T-cell (primary cell): ENCODE data around the gene AIP. TPM values are rescaled to one million over a fixed set of nuclear protein-coding genes. Genes with fewer than 3 reads are reported as not detected.

ENCODE experiments used
- ATAC-seq, 4 experiments: fragments of 200-7000 bp in 3 of 4; fragments of 150-1000 bp in 1 of 4; cut with Tn5 transposase; replicated peaks in 1 of 4; 1 replicate in 3 of 4; 2 replicates in 1 of 4; pipeline ENCODE4 v1.10.0; 2021; ENCODE audit warnings: moderate library complexity in 3 of 4, mild to moderate bottlenecking in 2 of 4, moderate number of reproducible peaks in 1 of 4
- CTCF ChIA-PET, 2 donors: fragments of 300-600 bp; sonication (Branson Sonifier 250); formaldehyde crosslinking; loops; one replicate each; lab custom pipeline; 2022; ENCODE audit warnings: antibody characterized with exemption in 2 of 2; lab: Charles Lee
- POLR2A ChIA-PET, 2 donors: fragments of 300-600 bp; sonication (Branson Sonifier 250); formaldehyde crosslinking; loops; one replicate each; lab custom pipeline; 2022; ENCODE audit warnings: antibody characterized with exemption in 2 of 2; lab: Charles Lee
- DNase-seq, 35 experiments: peaks; one replicate each; pipeline versions ENCODE4 v3.0.0 to v3.0.0-alpha.2; 2013 to 2023
- H3K27ac ChIP-seq: one replicate; pipeline ENCODE4 v1.5.1; 2013; ENCODE audit warnings: low read length
- H3K27me3 ChIP-seq, 2 experiments: replicated peaks in 1 of 2; 1 replicate in 1 of 2; 2 replicates in 1 of 2; pipeline versions ENCODE4 v1.6.1 to v1.7.0; 2013; ENCODE audit warnings: low read length in 1 of 2, mixed read lengths in 1 of 2; ENCODE audit not compliant: control insufficient read depth in 2 of 2, insufficient read depth in 2 of 2; ENCODE audit errors: extremely low read depth in 1 of 2
- H3K36me3 ChIP-seq, 2 donors: 1 replicate in 1 of 2; 2 replicates in 1 of 2; pipeline versions ENCODE4 v1.6.1 to v1.7.0; 2013; ENCODE audit warnings: low read length in 1 of 2; ENCODE audit not compliant: control insufficient read depth in 2 of 2, insufficient read depth in 1 of 2; ENCODE audit errors: extremely low read depth in 1 of 2
- H3K4me1 ChIP-seq, 2 experiments: 1 replicate in 1 of 2; 2 replicates in 1 of 2; pipeline versions ENCODE4 v1.6.1 to v1.7.0; 2013; ENCODE audit warnings: low read length in 2 of 2, mixed read lengths in 1 of 2; ENCODE audit not compliant: insufficient read depth in 2 of 2, control insufficient read depth in 1 of 2; ENCODE audit errors: extremely low read depth in 1 of 2
- H3K4me3 ChIP-seq, 2 donors: 1 replicate in 1 of 2; 2 replicates in 1 of 2; pipeline versions ENCODE4 v1.5.1 to v1.7.0; 2013; ENCODE audit warnings: mild to moderate bottlenecking in 2 of 2, low read length in 1 of 2, moderate library complexity in 1 of 2; ENCODE audit not compliant: control insufficient read depth in 1 of 2; ENCODE audit errors: extremely low read depth in 1 of 2
- H3K9me3 ChIP-seq: 2 replicates; pipeline ENCODE4 v1.7.0; 2013
- H3K27ac Mint-ChIP-seq, 2 donors: one replicate each; pipeline ENCODE4 v1.8.0; 2020 to 2021; ENCODE audit warnings: mild to moderate bottlenecking in 2 of 2, mixed read lengths in 2 of 2
- H3K27me3 Mint-ChIP-seq, 2 donors: one replicate each; pipeline ENCODE4 v1.8.0; 2021 to 2022; ENCODE audit warnings: mixed read lengths in 2 of 2
- H3K36me3 Mint-ChIP-seq: one replicate; pipeline ENCODE4 v1.8.0; 2021; ENCODE audit warnings: mixed read lengths
- H3K4me1 Mint-ChIP-seq, 3 donors: one replicate each; pipeline ENCODE4 v1.8.0; 2020 to 2022; ENCODE audit warnings: mixed read lengths in 3 of 3, mild to moderate bottlenecking in 1 of 3
- H3K4me3 Mint-ChIP-seq, 3 donors: one replicate each; pipeline ENCODE4 v1.8.0; 2020 to 2022; ENCODE audit warnings: mild to moderate bottlenecking in 3 of 3, mixed read lengths in 3 of 3, moderate library complexity in 3 of 3
- H3K9me3 Mint-ChIP-seq, 3 donors: one replicate each; pipeline ENCODE4 v1.8.0; 2020 to 2022; ENCODE audit warnings: mixed read lengths in 3 of 3
- WGBS: methylation state at CpG from one replicate; pipeline ENCODE4 v1.1.5; 2013; ENCODE audit warnings: missing lambda C conversion rate; ENCODE audit not compliant: insufficient coverage; 5-methylcytosine and 5-hydroxymethylcytosine counted together
- total RNA-seq, 35 experiments: library from RNA in 6 of 35; stranded (reverse) in 6 of 35; fragments of 120-200 nt in 1 of 35; gene quantifications; one replicate each; pipeline versions ENCODE4 v1.2.1 to v1.2.4 and lab custom pipeline; 2013 to 2026

Gene AIP
- total RNA-seq, 5 donors from 2014 or later (not counting 1 experiment from before 2014, with no cell fraction given), result 114 to 168 (median 154) TPM

DNA sequence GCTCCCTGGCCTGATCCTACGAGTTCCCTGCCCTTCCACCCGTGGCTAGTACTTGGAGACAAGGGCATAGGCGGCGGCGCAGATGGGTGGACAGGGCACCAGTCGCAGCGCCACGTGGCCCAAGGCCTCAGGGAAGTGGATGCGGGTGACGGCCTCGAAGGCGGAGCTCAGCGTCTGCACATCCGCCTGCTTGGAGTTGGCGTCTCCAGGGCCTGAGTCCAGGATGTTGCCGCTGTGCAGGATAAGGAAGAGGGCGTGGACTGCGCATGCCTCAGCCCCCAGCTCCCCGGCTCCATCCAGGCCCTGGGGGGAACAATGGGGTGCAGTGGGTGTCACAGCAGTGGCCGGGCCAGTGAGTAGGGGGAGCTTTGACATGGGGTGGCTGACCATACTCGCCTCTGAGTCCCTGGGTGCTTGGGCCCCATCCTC lies 15.7 kb downstream of the AIP start:
- peaks cover 19% of the 10 kb centered on the region in 3 donors for H3K4me1 Mint-ChIP-seq
- POLR2A ChIA-PET, result no interaction called here
- 96% methylated on average over 18 of the region's 21 CpGs for WGBS
- Histone ChIP-seq H3K4me1 (peaks cover 2 to 25% of the 10 kb centered on the region in 2 experiments), H3K36me3 (peaks cover 38 to 90% of the 10 kb centered on the region in 2 donors), H3K4me3 (no peak overlapping the region), H3K27me3 (no peaks in the 10 kb centered on the region), H3K27ac (no peak overlapping the region), H3K9me3 (no peaks in the 10 kb centered on the region)
- peaks cover 21% of the 10 kb centered on the region for H3K36me3 Mint-ChIP-seq
- H3K27me3 Mint-ChIP-seq, result no peaks in the 10 kb centered on the region
- ATAC-seq, result no peak
- peak overlapping the region in 1 of 2 donors; percentile 39 for H3K27ac Mint-ChIP-seq
- CTCF ChIA-PET, result no interaction called here
- no peaks in the 10 kb centered on the region for H3K9me3 Mint-ChIP-seq
- no peak overlapping the region for H3K4me3 Mint-ChIP-seq
- DNase-seq, result no peak

DNA sequence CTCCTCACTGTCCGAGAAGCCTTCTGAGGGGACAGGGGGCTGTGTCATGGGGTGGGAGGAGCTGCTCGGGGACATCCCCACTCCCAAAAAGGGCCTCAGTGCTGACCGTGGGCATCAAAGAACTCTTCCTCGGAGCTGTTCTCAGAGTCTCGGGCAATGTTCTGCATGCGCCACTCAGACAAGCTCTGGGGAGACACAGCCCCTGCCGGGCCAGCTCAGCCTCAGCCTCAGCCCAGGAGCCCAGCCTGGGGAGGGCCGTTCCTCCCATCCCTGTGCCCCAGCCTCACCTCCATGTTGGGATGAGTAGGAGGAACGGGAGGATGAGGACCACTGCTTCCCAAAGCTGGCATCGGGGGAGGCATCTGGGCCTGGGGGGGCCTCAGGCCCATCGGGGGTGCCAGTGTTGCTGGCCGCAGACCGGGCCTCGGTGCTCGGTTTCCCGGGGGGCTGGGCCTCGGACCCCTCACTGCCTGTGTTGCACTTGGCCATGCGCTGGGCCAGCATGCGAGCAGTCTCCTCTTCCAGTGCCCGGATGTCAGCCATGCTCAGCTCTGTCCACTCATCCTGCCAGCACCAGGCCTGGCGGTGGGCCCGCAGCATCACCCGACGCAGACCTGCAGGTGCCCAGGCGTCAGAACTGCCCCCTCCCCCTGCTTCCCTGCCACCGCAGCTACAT lies 17.1 kb downstream of the AIP start:
- ChIA-PET POLR2A (interaction anchor here in 1 of 2 donors (0.6 kb wide), 1 partner anchor 155 kb away, joined by 3 read pairs; no protein-coding TSS in a partner anchor), CTCF (no interaction called here)
- 92% methylated on average over 18 of the region's 26 CpGs for WGBS
- Histone ChIP-seq H3K9me3 (no peaks in the 10 kb centered on the region), H3K27me3 (no peaks in the 10 kb centered on the region), H3K27ac (no peak overlapping the region), H3K36me3 (peaks cover 32 to 77% of the 10 kb centered on the region in 2 donors), H3K4me1 (peaks cover 2 to 34% of the 10 kb centered on the region in 2 experiments), H3K4me3 (no peak overlapping the region)
- no peaks in the 10 kb centered on the region for H3K9me3 Mint-ChIP-seq
- peaks cover 19 to 24% (median 21%) of the 10 kb centered on the region in 3 donors for H3K4me1 Mint-ChIP-seq
- ATAC-seq (no peak), DNase-seq (no peak)
- H3K27me3 Mint-ChIP-seq, result no peaks in the 10 kb centered on the region
- H3K4me3 Mint-ChIP-seq, result no peak overlapping the region
- H3K36me3 Mint-ChIP-seq, result peaks cover 21% of the 10 kb centered on the region
- no peak overlapping the region for H3K27ac Mint-ChIP-seq

DNA sequence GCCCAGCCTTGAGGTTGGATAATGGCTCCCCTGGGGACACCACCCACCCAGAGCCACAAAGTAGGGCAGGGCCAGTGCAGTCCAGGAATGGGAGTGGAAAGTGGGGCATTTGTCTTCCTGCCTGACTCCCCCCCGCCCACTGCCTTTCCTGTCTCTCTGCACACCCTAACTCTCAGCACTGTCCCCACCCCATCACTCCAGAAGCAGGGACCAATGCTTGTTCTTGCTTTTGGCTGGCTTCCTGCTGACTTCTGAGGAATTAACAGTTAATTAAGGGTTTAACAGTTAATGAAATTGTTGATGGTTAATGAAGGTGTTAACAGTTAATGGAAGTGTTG lies 17.6 kb downstream of the AIP start:
- H3K27me3 ChIP-seq, result no peaks in the 10 kb centered on the region
- Mint-ChIP-seq H3K36me3 (peaks cover 21% of the 10 kb centered on the region), H3K4me3 (no peak overlapping the region), H3K9me3 (no peaks in the 10 kb centered on the region), H3K27me3 (no peaks in the 10 kb centered on the region), H3K27ac (peak overlapping the region; percentile 57 to 80), H3K4me1 (peaks cover 20 to 25% (median 23%) of the 10 kb centered on the region in 3 donors)
- ATAC-seq, result no peak
- no peak for DNase-seq
- no peaks in the 10 kb centered on the region for H3K9me3 ChIP-seq
- no peak overlapping the region for H3K27ac ChIP-seq
- H3K36me3 ChIP-seq, result peaks cover 29 to 72% of the 10 kb centered on the region in 2 donors
- WGBS, result no CpG with 5 or more reads among the region's 1 CpG
- ChIA-PET CTCF (no interaction called here), POLR2A (no interaction called here)
- H3K4me1 ChIP-seq, result peaks cover 4 to 33% of the 10 kb centered on the region in 2 experiments
- no peak overlapping the region for H3K4me3 ChIP-seq

DNA sequence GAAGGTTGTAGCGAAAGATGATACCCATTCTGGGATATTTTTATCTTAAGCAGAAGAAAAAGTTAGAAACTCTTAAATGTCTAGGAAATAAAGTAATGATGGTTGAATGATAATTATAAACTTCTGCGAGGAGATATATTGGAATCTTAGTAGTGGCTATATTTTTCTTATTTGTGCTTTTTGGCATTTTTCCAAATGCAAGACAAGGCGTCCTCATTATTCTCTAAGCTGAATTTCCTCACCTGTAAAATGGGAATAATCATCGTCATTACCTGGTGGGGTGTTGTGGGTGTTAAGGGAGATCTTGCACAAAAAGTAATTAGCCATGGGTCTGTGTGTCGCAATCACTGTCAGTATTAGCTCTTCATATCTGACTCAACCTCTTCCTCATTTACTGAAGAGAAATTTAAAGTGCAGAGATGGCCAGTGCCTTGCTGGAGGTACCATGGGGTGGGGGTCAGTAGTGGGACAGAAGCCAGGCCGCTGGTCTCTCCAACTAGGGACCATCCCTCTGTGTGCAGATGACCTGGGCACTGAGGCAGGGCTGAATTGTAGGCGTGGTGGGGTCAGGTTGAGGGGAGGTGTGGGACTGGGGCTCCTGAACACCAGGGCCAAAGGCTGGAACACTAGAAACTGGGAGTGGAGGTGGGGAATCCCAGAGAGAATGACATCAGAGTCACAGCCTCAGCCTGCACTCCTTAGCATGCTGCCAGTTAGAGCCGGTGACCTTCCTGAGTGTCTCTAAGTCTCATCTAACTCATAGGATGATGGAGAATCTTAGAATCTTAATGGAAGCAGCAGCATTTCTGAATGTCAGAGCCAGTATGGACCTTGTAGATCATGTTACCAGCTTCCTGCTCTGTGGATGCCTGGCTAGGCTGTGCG lies 18.2 kb downstream of the AIP start:
- Mint-ChIP-seq H3K27ac (peak overlapping the region; percentile 57 to 80), H3K4me3 (peak overlapping the region in 1 of 3 donors; percentile 39), H3K27me3 (no peaks in the 10 kb centered on the region), H3K9me3 (no peaks in the 10 kb centered on the region), H3K4me1 (peaks cover 27 to 31% (median 29%) of the 10 kb centered on the region in 3 donors), H3K36me3 (peaks cover 19% of the 10 kb centered on the region)
- Histone ChIP-seq H3K4me1 (peaks cover 6 to 40% of the 10 kb centered on the region in 2 experiments), H3K36me3 (peaks cover 23 to 66% of the 10 kb centered on the region in 2 donors), H3K27me3 (no peaks in the 10 kb centered on the region), H3K27ac (no peak overlapping the region), H3K4me3 (no peak overlapping the region), H3K9me3 (no peaks in the 10 kb centered on the region)
- ChIA-PET POLR2A (no interaction called here), CTCF (no interaction called here)
- DNase-seq (no peak), ATAC-seq (no peak)
- 100% methylated on average over 4 of the region's 9 CpGs for WGBS

GRCh38 chr11:67501854-67502253 lies 19.0 kb downstream of the AIP start:
- H3K4me3 ChIP-seq, result no peak overlapping the region
- H3K9me3 Mint-ChIP-seq, result no peaks in the 10 kb centered on the region
- H3K27me3 Mint-ChIP-seq, result no peaks in the 10 kb centered on the region
- ChIA-PET POLR2A (no interaction called here), CTCF (no interaction called here)
- 96% methylated on average over 17 of the region's 18 CpGs for WGBS
- H3K36me3 ChIP-seq, result peaks cover 18 to 65% of the 10 kb centered on the region in 2 donors
- H3K36me3 Mint-ChIP-seq, result peaks cover 20% of the 10 kb centered on the region
- H3K27me3 ChIP-seq, result no peaks in the 10 kb centered on the region
- H3K4me3 Mint-ChIP-seq, result no peak overlapping the region
- peaks cover 34 to 39% (median 37%) of the 10 kb centered on the region in 3 donors for H3K4me1 Mint-ChIP-seq
- ATAC-seq, result no peak
- no peak for DNase-seq
- no peak overlapping the region for H3K27ac Mint-ChIP-seq
- H3K27ac ChIP-seq, result no peak overlapping the region
- H3K9me3 ChIP-seq, result no peaks in the 10 kb centered on the region
- peaks cover 10 to 47% of the 10 kb centered on the region in 2 experiments for H3K4me1 ChIP-seq

DNA sequence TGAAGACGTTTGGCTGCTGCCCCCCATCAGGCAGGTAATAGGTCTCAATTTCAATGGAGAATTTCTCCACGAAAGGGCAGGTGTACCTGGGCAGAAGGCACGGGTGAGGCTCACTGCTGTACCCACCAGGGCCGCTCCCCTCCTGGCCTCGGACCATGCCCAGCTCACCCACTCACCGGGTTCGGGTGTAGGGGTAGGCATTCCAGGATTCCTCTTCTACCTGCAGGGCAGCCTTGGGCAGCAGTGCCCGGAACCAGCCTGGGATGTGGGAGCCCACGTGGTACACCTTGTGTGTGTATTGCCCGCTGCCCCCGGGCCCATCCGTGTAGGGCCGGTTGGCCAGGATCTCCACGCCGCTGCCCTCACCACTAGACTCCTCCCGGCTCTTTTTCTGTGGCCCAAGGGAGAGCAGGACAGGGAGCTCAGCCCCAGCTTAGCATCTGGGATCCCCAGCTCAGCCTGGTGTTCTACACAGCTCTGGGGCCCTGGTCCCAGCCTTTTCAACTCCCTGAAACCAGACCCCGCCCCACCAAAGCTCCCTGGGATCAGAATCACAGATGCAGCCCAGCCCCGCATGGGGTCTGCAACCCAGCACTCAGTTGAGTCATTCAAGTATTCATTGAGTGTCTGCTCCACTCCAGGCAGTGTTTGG lies 19.6 kb downstream of the AIP start:
- DNase-seq, result no peak
- H3K27me3 Mint-ChIP-seq, result no peaks in the 10 kb centered on the region
- WGBS, result 98% methylated on average over 12 of the region's 18 CpGs
- H3K4me3 Mint-ChIP-seq, result peak overlapping the region; percentile 73 to 74 (median 73)
- peak overlapping the region; percentile 70 to 77 for H3K27ac Mint-ChIP-seq
- H3K4me1 ChIP-seq, result peaks cover 12 to 53% of the 10 kb centered on the region in 2 experiments
- H3K4me3 ChIP-seq, result no peak overlapping the region
- CTCF ChIA-PET, result no interaction called here
- POLR2A ChIA-PET, result no interaction called here
- peaks cover 40 to 45% (median 42%) of the 10 kb centered on the region in 3 donors for H3K4me1 Mint-ChIP-seq
- H3K9me3 Mint-ChIP-seq, result no peaks in the 10 kb centered on the region
- H3K36me3 Mint-ChIP-seq, result peaks cover 20% of the 10 kb centered on the region
- H3K27me3 ChIP-seq, result no peaks in the 10 kb centered on the region
- H3K27ac ChIP-seq, result no peak overlapping the region
- no peaks in the 10 kb centered on the region for H3K9me3 ChIP-seq
- H3K36me3 ChIP-seq, result peaks cover 18 to 62% of the 10 kb centered on the region in 2 donors
- ATAC-seq, result no peak
